Activated T-cell treated with anti-CD3 and anti-CD28 coated beads for 48 hours (primary cell): Measurements from ENCODE around the gene NAXE.
A peak's percentile ranks its signal among the peaks of the same experiment; 100 is the strongest.
"Not testable (repeated sequence)": the region's sequence is repeated elsewhere in the genome, so short reads cannot be mapped to it uniquely, and the experiment has no call there.

Experiments used
- DNase-seq: peaks from one replicate; pipeline ENCODE4 v3.0.0-alpha.2; 2020; ENCODE audit warnings: low read depth

The NAXE gene

GRCh38 chr1:156593661-156593989 is 2.0 kb downstream of the NAXE start:
- no peak for DNase-seq

GRCh38 chr1:156594190-156594589 is 2.6 kb downstream of the NAXE start:
- no peak for DNase-seq

GRCh38 chr1:156595016-156595415 is 3.4 kb downstream of the NAXE start:
- no peak for DNase-seq

- no peak for DNase-seq
Observed at GRCh38 chr1:156596426-156596825, 4.8 kb downstream of the NAXE start.

- DNase-seq: no peak
Observed at GRCh38 chr1:156598125-156598524, 6.5 kb downstream of the NAXE start.

GRCh38 chr1:156598731-156599432 is 7.3 kb downstream of the NAXE start:
- no peak for DNase-seq

GRCh38 chr1:156599811-156600210 is 8.2 kb downstream of the NAXE start:
- no peak for DNase-seq

- DNase-seq: no peak
Observed at GRCh38 chr1:156600733-156601121, 9.2 kb downstream of the NAXE start.

- DNase-seq: peak; percentile 66
Observed at GRCh38 chr1:156601122-156601830, 9.7 kb downstream of the NAXE start, which contains the start of gene GPATCH4. GPATCH4 (minus strand) TSS chr1:156601479.

- no peak for DNase-seq
Observed at GRCh38 chr1:156601892-156602291, 10.3 kb downstream of the NAXE start.

- no peak for DNase-seq
Observed at GRCh38 chr1:156602557-156602993, 11.0 kb downstream of the NAXE start.

- not testable (repeated sequence) for DNase-seq
Observed at GRCh38 chr1:156607344-156607743, 15.8 kb downstream of the NAXE start.

GRCh38 chr1:156608036-156608674 is 16.6 kb downstream of the NAXE start:
- DNase-seq: peak; percentile 48

GRCh38 chr1:156608981-156609380 is 17.4 kb downstream of the NAXE start:
- peak; percentile 44 for DNase-seq

- DNase-seq: not testable (repeated sequence)
Observed at GRCh38 chr1:156610072-156610471, 18.5 kb downstream of the NAXE start.

- no peak for DNase-seq
Observed at GRCh38 chr1:156612666-156613065, 21.1 kb downstream of the NAXE start.

- DNase-seq: no peak
Observed at GRCh38 chr1:156615946-156616345, 24.4 kb downstream of the NAXE start.

- DNase-seq: no peak
Observed at GRCh38 chr1:156616463-156616862, 24.9 kb downstream of the NAXE start.

- DNase-seq: no peak
Observed at GRCh38 chr1:156618853-156619581, 27.4 kb downstream of the NAXE start, which contains the start of gene HAPLN2. HAPLN2 (plus strand) TSS chr1:156619415; CDS start chr1:156623491, 4,076 bp downstream.

- DNase-seq: no peak
Observed at GRCh38 chr1:156619582-156619955, 28.0 kb downstream of the NAXE start.

- DNase-seq: no peak
Observed at GRCh38 chr1:156622581-156623297, 31.2 kb downstream of the NAXE start.
